ENCODE results near the gene FCGR2B.
"Not testable (repeated sequence)": the region's sequence is repeated elsewhere in the genome, so short reads cannot be mapped to it uniquely, and the experiment has no call there.

The FCGR2B gene

GRCh38 chr1:161647507-161648360, 15.2 kb upstream of the FCGR2B start:
- not testable (repeated sequence) for H3K27me3 ChIP-seq (replicated peaks; ENCODE audit: control insufficient read depth, insufficient read depth, low read length); H3K36me3 ChIP-seq (ENCODE audit: control insufficient read depth, insufficient read depth, low read length); H3K4me3 ChIP-seq (replicated peaks; ENCODE audit: low read depth, low read length)
- peak; percentile 43 for TF ChIP-seq CTCF (IDR thresholded peaks at IDR 0.05; ENCODE audit: insufficient read depth, low read length, poor library complexity, severe bottlenecking)
- peak; percentile 37 for DNase-seq (ENCODE audit: extremely low read depth, insufficient read length)

- not testable (repeated sequence) for H3K27me3 ChIP-seq (replicated peaks; ENCODE audit: control insufficient read depth, insufficient read depth, low read length); H3K4me3 ChIP-seq (replicated peaks; ENCODE audit: low read depth, low read length); H3K36me3 ChIP-seq (ENCODE audit: control insufficient read depth, insufficient read depth, low read length); DNase-seq (ENCODE audit: extremely low read depth, insufficient read length)
These were observed 9.4 kb upstream of the FCGR2B start for GRCh38 chr1:161653541-161653940.

GRCh38 chr1:161653971-161654370, 9.0 kb upstream of the FCGR2B start:
- not testable (repeated sequence) for H3K27me3 ChIP-seq (replicated peaks; ENCODE audit: control insufficient read depth, insufficient read depth, low read length); DNase-seq (ENCODE audit: extremely low read depth, insufficient read length); H3K36me3 ChIP-seq (ENCODE audit: control insufficient read depth, insufficient read depth, low read length); H3K4me3 ChIP-seq (replicated peaks; ENCODE audit: low read depth, low read length)

- not testable (repeated sequence) for H3K36me3 ChIP-seq (ENCODE audit: control insufficient read depth, insufficient read depth, low read length); H3K27me3 ChIP-seq (replicated peaks; ENCODE audit: control insufficient read depth, insufficient read depth, low read length); DNase-seq (ENCODE audit: extremely low read depth, insufficient read length); H3K4me3 ChIP-seq (replicated peaks; ENCODE audit: low read depth, low read length)
These were observed 4.4 kb upstream of the FCGR2B start for GRCh38 chr1:161658524-161658923.

GRCh38 chr1:161661660-161662311, 1.2 kb upstream of the FCGR2B start:
- H3K36me3 ChIP-seq (ENCODE audit: control insufficient read depth, insufficient read depth, low read length); H3K4me3 ChIP-seq (replicated peaks; ENCODE audit: low read depth, low read length); H3K27me3 ChIP-seq (replicated peaks; ENCODE audit: control insufficient read depth, insufficient read depth, low read length); DNase-seq (ENCODE audit: extremely low read depth, insufficient read length): not testable (repeated sequence)

GRCh38 chr1:161663569-161663968, 626 bp downstream of the FCGR2B start:
- DNase-seq (ENCODE audit: extremely low read depth, insufficient read length); H3K27me3 ChIP-seq (replicated peaks; ENCODE audit: control insufficient read depth, insufficient read depth, low read length); H3K36me3 ChIP-seq (ENCODE audit: control insufficient read depth, insufficient read depth, low read length): not testable (repeated sequence)
- H3K4me3 ChIP-seq (replicated peaks; ENCODE audit: low read depth, low read length), result peak overlapping the region; percentile 10; the same call in 1 of the 2 replicates

- H3K4me3 ChIP-seq (replicated peaks; ENCODE audit: low read depth, low read length); DNase-seq (ENCODE audit: extremely low read depth, insufficient read length); H3K27me3 ChIP-seq (replicated peaks; ENCODE audit: control insufficient read depth, insufficient read depth, low read length): not testable (repeated sequence)
These were observed 1.7 kb downstream of the FCGR2B start for GRCh38 chr1:161664689-161665088.

GRCh38 chr1:161671045-161672020, 8.4 kb downstream of the FCGR2B start:
- not testable (repeated sequence) for H3K4me3 ChIP-seq (replicated peaks; ENCODE audit: low read depth, low read length); H3K27me3 ChIP-seq (replicated peaks; ENCODE audit: control insufficient read depth, insufficient read depth, low read length); H3K36me3 ChIP-seq (ENCODE audit: control insufficient read depth, insufficient read depth, low read length); DNase-seq (ENCODE audit: extremely low read depth, insufficient read length)

More at GRCh38 chr1:161664689-161665088, 1.7 kb downstream of the FCGR2B start:
- not testable (repeated sequence) for H3K36me3 ChIP-seq (ENCODE audit: control insufficient read depth, insufficient read depth, low read length)

- not testable (repeated sequence) for H3K36me3 ChIP-seq (ENCODE audit: control insufficient read depth, insufficient read depth, low read length); H3K4me3 ChIP-seq (replicated peaks; ENCODE audit: low read depth, low read length); DNase-seq (ENCODE audit: extremely low read depth, insufficient read length); H3K27me3 ChIP-seq (replicated peaks; ENCODE audit: control insufficient read depth, insufficient read depth, low read length)
These were observed 10.5 kb downstream of the FCGR2B start for GRCh38 chr1:161673437-161673836.

GRCh38 chr1:161674447-161674846, 11.5 kb downstream of the FCGR2B start:
- not testable (repeated sequence) for DNase-seq (ENCODE audit: extremely low read depth, insufficient read length); H3K27me3 ChIP-seq (replicated peaks; ENCODE audit: control insufficient read depth, insufficient read depth, low read length); H3K4me3 ChIP-seq (replicated peaks; ENCODE audit: low read depth, low read length); H3K36me3 ChIP-seq (ENCODE audit: control insufficient read depth, insufficient read depth, low read length)

GRCh38 chr1:161674908-161675307, 12.0 kb downstream of the FCGR2B start:
- not testable (repeated sequence) for DNase-seq (ENCODE audit: extremely low read depth, insufficient read length); H3K27me3 ChIP-seq (replicated peaks; ENCODE audit: control insufficient read depth, insufficient read depth, low read length); H3K36me3 ChIP-seq (ENCODE audit: control insufficient read depth, insufficient read depth, low read length); H3K4me3 ChIP-seq (replicated peaks; ENCODE audit: low read depth, low read length)

All from GM06990 (cell line).